ENCODE measurements around the gene APEH.

Gene APEH

DNA sequence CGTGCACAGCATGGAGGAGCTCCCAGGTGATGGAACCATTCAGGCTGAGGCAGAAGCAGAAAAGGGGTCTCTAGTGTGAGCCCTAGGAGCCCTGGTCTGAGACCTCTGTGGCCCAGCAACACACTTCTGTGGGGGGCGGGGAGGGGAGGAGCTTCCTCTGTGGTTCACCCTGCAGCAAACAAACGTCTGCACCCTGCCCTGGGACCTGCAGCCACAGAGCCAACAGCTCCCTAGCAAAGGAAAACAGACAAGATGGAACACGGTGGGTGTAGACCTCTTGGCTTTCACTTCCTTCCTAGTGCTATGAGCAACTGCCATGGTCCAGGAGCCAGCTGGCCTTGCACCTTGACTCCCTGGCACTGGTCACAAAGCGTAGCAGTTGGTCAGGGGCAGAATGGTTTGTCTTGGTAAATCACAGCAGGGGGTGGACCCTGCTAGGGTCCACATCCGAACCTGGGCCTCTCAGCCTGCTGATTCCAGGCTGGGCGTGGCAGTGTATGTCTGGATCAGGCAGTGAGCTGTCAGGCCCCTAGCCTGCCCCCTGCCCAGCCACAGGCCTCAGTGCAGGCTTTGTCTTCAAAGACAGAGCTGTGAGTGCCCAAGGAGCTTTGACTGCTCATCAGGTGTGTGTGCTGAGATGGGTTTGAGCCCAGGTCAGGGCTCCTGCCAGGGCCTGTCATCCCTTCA lies 38.6 kb downstream of the APEH start:
- H3K27me3 ChIP-seq (ENCODE audit: insufficient read depth, low read length) = no peaks in the 10 kb centered on the region
- no peak overlapping the region for H3K4me2 ChIP-seq (ENCODE audit: low read length)
- H2AFZ ChIP-seq (ENCODE audit: low read length) = no peak overlapping the region
- H3K4me1 ChIP-seq (ENCODE audit: insufficient read depth, low read length, severe bottlenecking) = no peaks in the 10 kb centered on the region
- H3K9ac ChIP-seq (ENCODE audit: low read length) = no peak overlapping the region
- H3K27ac ChIP-seq (ENCODE audit: low read depth, low read length, poor library complexity, severe bottlenecking) = no peak overlapping the region
- H3K9me2 ChIP-seq (ENCODE audit: low read depth, low read length) = no peaks in the 10 kb centered on the region
- no peaks in the 10 kb centered on the region for H3K9me3 ChIP-seq (ENCODE audit: low read length)
- no peaks in the 10 kb centered on the region for H3K79me2 ChIP-seq (ENCODE audit: insufficient read depth, low read length)
- H4K20me1 ChIP-seq (ENCODE audit: insufficient read depth, low read length) = no peaks in the 10 kb centered on the region
- H3K4me3 ChIP-seq (ENCODE audit: low read depth, low read length, poor library complexity, severe bottlenecking) = no peak overlapping the region
- H3F3A ChIP-seq (ENCODE audit: insufficient read depth, low read length) = no peaks in the 10 kb centered on the region
- TF ChIP-seq, protein P1, sequence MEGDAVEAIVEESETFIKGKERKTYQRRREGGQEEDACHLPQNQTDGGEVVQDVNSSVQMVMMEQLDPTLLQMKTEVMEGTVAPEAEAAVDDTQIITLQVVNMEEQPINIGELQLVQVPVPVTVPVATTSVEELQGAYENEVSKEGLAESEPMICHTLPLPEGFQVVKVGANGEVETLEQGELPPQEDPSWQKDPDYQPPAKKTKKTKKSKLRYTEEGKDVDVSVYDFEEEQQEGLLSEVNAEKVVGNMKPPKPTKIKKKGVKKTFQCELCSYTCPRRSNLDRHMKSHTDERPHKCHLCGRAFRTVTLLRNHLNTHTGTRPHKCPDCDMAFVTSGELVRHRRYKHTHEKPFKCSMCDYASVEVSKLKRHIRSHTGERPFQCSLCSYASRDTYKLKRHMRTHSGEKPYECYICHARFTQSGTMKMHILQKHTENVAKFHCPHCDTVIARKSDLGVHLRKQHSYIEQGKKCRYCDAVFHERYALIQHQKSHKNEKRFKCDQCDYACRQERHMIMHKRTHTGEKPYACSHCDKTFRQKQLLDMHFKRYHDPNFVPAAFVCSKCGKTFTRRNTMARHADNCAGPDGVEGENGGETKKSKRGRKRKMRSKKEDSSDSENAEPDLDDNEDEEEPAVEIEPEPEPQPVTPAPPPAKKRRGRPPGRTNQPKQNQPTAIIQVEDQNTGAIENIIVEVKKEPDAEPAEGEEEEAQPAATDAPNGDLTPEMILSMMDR (IDR thresholded peaks at IDR 0.05; ENCODE audit: low read length) = no peak
- no peak for TF ChIP-seq EZH2 (IDR thresholded peaks at IDR 0.05; ENCODE audit: borderline replicate concordance, low read length)
- peaks cover 13% of the 10 kb centered on the region for H3K36me3 ChIP-seq (ENCODE audit: insufficient read depth, low read length)

DNA sequence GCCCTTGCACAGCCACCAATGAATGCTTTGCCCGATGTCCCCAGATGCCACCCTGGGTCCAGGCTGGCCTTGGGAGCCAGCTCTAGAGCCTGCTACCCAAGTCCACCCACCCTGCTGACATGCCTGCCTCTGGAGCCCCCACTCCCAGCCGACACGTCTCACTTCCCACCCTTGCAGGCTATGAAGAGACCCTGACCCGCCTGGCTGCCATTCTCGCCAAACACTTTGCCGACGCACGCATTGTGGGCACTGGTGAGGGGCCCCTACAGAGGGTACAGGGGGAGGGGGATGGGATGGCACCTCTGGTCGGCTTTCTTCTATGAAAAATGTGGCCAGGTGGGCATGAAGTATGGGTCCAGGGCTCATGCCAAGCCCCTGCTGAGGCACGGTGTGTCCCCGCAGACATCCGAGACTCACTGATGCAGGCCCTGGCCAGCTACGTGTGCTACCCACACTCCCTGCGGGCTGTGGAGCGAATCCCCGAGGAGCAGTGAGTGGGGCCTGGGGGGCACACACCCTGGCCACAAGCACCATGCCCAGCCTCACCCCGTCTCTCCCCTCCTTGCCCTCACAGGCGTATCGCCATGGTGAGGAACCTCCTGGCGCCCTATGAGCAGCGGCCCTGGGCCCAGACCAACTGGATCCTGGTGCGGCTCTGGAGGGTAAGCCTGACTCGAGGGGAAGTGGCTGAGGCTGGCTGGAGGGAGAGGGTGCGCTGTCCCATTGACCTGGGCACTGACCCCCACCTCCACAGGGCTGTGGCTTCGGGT lies 39.4 kb downstream of the APEH start:
- H3K9me3 ChIP-seq (ENCODE audit: low read length) = no peaks in the 10 kb centered on the region
- no peak overlapping the region for H2AFZ ChIP-seq (ENCODE audit: low read length)
- no peak overlapping the region for H3K27ac ChIP-seq (ENCODE audit: low read depth, low read length, poor library complexity, severe bottlenecking)
- H3K27me3 ChIP-seq (ENCODE audit: insufficient read depth, low read length) = no peaks in the 10 kb centered on the region
- no peaks in the 10 kb centered on the region for H4K20me1 ChIP-seq (ENCODE audit: insufficient read depth, low read length)
- no peaks in the 10 kb centered on the region for H3K9me2 ChIP-seq (ENCODE audit: low read depth, low read length)
- no peak overlapping the region for H3K4me2 ChIP-seq (ENCODE audit: low read length)
- H3K4me1 ChIP-seq (ENCODE audit: insufficient read depth, low read length, severe bottlenecking) = no peaks in the 10 kb centered on the region
- peaks cover 20% of the 10 kb centered on the region for H3K36me3 ChIP-seq (ENCODE audit: insufficient read depth, low read length)
- no peaks in the 10 kb centered on the region for H3K79me2 ChIP-seq (ENCODE audit: insufficient read depth, low read length)
- TF ChIP-seq, protein P1 (IDR thresholded peaks at IDR 0.05; ENCODE audit: low read length) = no peak
- TF ChIP-seq EZH2 (IDR thresholded peaks at IDR 0.05; ENCODE audit: borderline replicate concordance, low read length) = no peak
- no peak overlapping the region for H3K9ac ChIP-seq (ENCODE audit: low read length)
- no peak overlapping the region for H3K4me3 ChIP-seq (ENCODE audit: low read depth, low read length, poor library complexity, severe bottlenecking)
- no peaks in the 10 kb centered on the region for H3F3A ChIP-seq (ENCODE audit: insufficient read depth, low read length)

DNA sequence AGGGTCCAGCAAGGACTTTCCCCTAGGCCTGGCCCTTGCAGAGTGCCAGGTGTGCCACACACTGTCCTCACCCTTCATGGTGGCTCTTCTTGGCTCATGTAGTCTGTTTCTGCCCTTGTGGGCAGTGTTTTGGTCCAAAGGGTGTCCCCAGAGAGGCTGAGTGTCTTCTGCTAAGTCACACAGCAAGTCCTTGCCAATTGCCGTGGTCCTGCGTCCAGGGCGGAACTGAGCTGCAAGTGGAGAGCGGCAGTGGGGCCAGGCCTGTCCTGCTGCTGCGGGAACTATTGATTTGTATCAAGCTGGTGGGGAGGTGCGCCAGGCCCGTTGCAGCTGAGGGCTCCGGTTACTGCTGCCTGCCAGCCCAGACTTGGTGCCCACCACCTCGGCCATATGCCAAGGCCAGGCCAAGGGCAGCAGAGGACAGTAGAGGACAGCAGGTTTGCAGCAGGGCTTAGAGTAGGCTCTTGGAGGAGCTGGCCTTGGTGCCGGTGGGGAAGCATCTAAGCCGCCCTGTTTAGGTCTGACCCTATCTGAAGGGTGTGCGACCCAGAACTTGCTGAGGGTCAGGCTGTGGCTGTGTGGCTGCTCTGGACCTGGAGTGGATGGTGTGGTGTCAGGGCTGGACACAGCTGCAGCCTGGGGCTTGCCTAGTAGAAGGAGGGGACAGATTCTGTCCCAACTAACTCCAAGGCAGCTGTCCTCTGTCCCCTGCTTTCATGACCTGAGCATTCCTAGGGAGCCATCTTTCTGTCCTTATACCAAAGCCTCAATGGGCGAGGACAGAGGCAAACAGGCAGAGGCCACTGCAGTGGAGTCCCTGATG lies 40.8 kb downstream of the APEH start:
- Histone ChIP-seq H4K20me1 (ENCODE audit: insufficient read depth, low read length) (no peaks in the 10 kb centered on the region), H3K4me3 (ENCODE audit: low read depth, low read length, poor library complexity, severe bottlenecking) (no peak overlapping the region), H3K9me2 (ENCODE audit: low read depth, low read length) (no peaks in the 10 kb centered on the region), H3K79me2 (ENCODE audit: insufficient read depth, low read length) (no peaks in the 10 kb centered on the region), H3K4me1 (ENCODE audit: insufficient read depth, low read length, severe bottlenecking) (peaks cover 3% of the 10 kb centered on the region), H3K9ac (ENCODE audit: low read length) (no peak overlapping the region), H3K4me2 (ENCODE audit: low read length) (no peak overlapping the region), H3K27ac (ENCODE audit: low read depth, low read length, poor library complexity, severe bottlenecking) (no peak overlapping the region), H3K36me3 (ENCODE audit: insufficient read depth, low read length) (peaks cover 24% of the 10 kb centered on the region), H3K9me3 (ENCODE audit: low read length) (no peaks in the 10 kb centered on the region), H3F3A (ENCODE audit: insufficient read depth, low read length) (no peaks in the 10 kb centered on the region), H3K27me3 (ENCODE audit: insufficient read depth, low read length) (no peaks in the 10 kb centered on the region), H2AFZ (ENCODE audit: low read length) (no peak overlapping the region)
- TF ChIP-seq, protein P1 (IDR thresholded peaks at IDR 0.05; ENCODE audit: low read length) = no peak
- no peak for TF ChIP-seq EZH2 (IDR thresholded peaks at IDR 0.05; ENCODE audit: borderline replicate concordance, low read length)

Data from OCI-LY1 (cell line).